H1 (cell line): ENCODE results near the gene IGSF9. TPM values are rescaled to one million over a fixed set of nuclear protein-coding genes. Genes with fewer than 3 reads are reported as not detected.

Experiments
- CTCF ChIA-PET: fragments of 300-600 bp; sonication (Branson Sonifier 250); formaldehyde crosslinking; loops from one replicate; lab custom pipeline; 2021; ENCODE audit not compliant: partially characterized antibody; lab: Charles Lee
- POLR2A ChIA-PET: fragments of 300-600 bp; sonication (Branson Sonifier 250); formaldehyde crosslinking; loops from one replicate; lab custom pipeline; 2021; ENCODE audit warnings: inconsistent platforms; ENCODE audit not compliant: partially characterized antibody; lab: Charles Lee
- DNase-seq, 2 experiments: peaks; one replicate each; pipeline versions ENCODE4 v3.0.0 to v3.0.0-alpha.2; 2010 to 2022; ENCODE audit warnings: low spot score in 2 of 2, low read depth in 1 of 2, mixed read lengths in 1 of 2
- FAIRE-seq: peaks from 2 replicates; lab custom pipeline; 2011; peaks lifted over from hg19 to GRCh38; lab: Jason Lieb, UNC
- H2AFZ ChIP-seq: 2 replicates; pipeline ENCODE4 v1.8.1; 2012; ENCODE audit warnings: low read length, inconsistent platforms
- H2AK5ac ChIP-seq: 2 replicates; pipeline ENCODE4 v1.6.1; 2013; ENCODE audit warnings: low read depth, low read length
- H2BK120ac ChIP-seq: replicated peaks from 2 replicates; pipeline ENCODE3; 2013; ENCODE audit warnings: low read depth, low read length, inconsistent platforms
- H2BK12ac ChIP-seq: 2 replicates; pipeline ENCODE4 v1.6.1; 2013; ENCODE audit warnings: low read depth, low read length
- H2BK15ac ChIP-seq: 2 replicates; pipeline ENCODE4 v1.6.1; 2013; ENCODE audit warnings: low read length
- H2BK20ac ChIP-seq: 2 replicates; pipeline ENCODE4 v1.6.1; 2013; ENCODE audit warnings: low read length
- H2BK5ac ChIP-seq: 2 replicates; pipeline ENCODE4 v1.6.1; 2013; ENCODE audit warnings: low read depth, low read length
- H3K14ac ChIP-seq: 2 replicates; pipeline ENCODE4 v1.6.1; 2013; ENCODE audit warnings: inconsistent platforms; ENCODE audit not compliant: insufficient read length
- H3K18ac ChIP-seq: 2 replicates; pipeline ENCODE4 v1.6.1; 2013; ENCODE audit warnings: low read length; ENCODE audit errors: extremely low read depth
- H3K23ac ChIP-seq: 2 replicates; pipeline ENCODE4 v1.6.1; 2013; ENCODE audit warnings: inconsistent platforms; ENCODE audit not compliant: insufficient read length
- H3K23me2 ChIP-seq: 2 replicates; pipeline ENCODE4 v1.6.1; 2013; ENCODE audit warnings: low read depth, low read length
- H3K27ac ChIP-seq: 2 replicates; pipeline ENCODE4 v1.6.1; 2011; ENCODE audit warnings: low read depth, low read length, inconsistent platforms
- H3K27me3 ChIP-seq, 4 experiments: replicated peaks in 1 of 4; 1 replicate in 1 of 4; 2 replicates in 3 of 4; pipeline versions ENCODE4 v1.6.1 to v1.8.1; 2011 to 2013; ENCODE audit warnings: low read length in 3 of 4, mild to moderate bottlenecking in 3 of 4, inconsistent platforms in 2 of 4, mixed read lengths in 2 of 4, moderate library complexity in 1 of 4; ENCODE audit not compliant: control insufficient read depth in 3 of 4, insufficient read depth in 3 of 4; ENCODE audit errors: extremely low read depth in 1 of 4
- H3K36me3 ChIP-seq, 4 experiments: 2 replicates each; pipeline versions ENCODE4 v1.6.1 to v1.8.1; 2011 to 2013; ENCODE audit warnings: mild to moderate bottlenecking in 4 of 4, low read length in 3 of 4, moderate library complexity in 2 of 4, control low read depth in 1 of 4, inconsistent platforms in 1 of 4; ENCODE audit not compliant: insufficient read depth in 4 of 4, control insufficient read depth in 2 of 4
- H3K4ac ChIP-seq: replicated peaks from 2 replicates; pipeline ENCODE3; 2013; ENCODE audit warnings: low read length, low read depth, mixed read lengths, inconsistent platforms; ENCODE audit not compliant: insufficient read length
- H3K4me1 ChIP-seq, 4 experiments: replicated peaks in 1 of 4; 1 replicate in 1 of 4; 2 replicates in 3 of 4; pipeline versions ENCODE4 v1.6.1 to v1.8.1; 2011 to 2013; ENCODE audit warnings: low read length in 3 of 4, inconsistent platforms in 2 of 4, mixed read lengths in 1 of 4; ENCODE audit not compliant: insufficient read depth in 4 of 4, control insufficient read depth in 3 of 4
- H3K4me2 ChIP-seq, 2 experiments: 2 replicates each; pipeline versions ENCODE4 v1.6.1 to v1.8.1; 2011 to 2013; ENCODE audit warnings: low read depth in 2 of 2, low read length in 2 of 2, control low read depth in 1 of 2, inconsistent platforms in 1 of 2, mild to moderate bottlenecking in 1 of 2; ENCODE audit not compliant: insufficient read depth in 1 of 2
- H3K4me3 ChIP-seq, 4 experiments: fragments of 200-600, 300-600 bp in 1 of 4; sonication (generic), shearing (Covaris generic), sonication (Bioruptor Twin) in 1 of 4; 2 replicates each; pipeline versions ENCODE4 v1.5.1 to v1.8.1; 2011 to 2016; ENCODE audit warnings: low read length in 4 of 4, low read depth in 3 of 4, control low read depth in 2 of 4, inconsistent platforms in 2 of 4, mild to moderate bottlenecking in 2 of 4, mixed read lengths in 1 of 4, moderate library complexity in 1 of 4; ENCODE audit not compliant: insufficient read depth in 2 of 4; ENCODE audit errors: extremely low read depth in 1 of 4
- H3K56ac ChIP-seq: replicated peaks from 2 replicates; pipeline ENCODE3; 2013; ENCODE audit warnings: low read depth, mild to moderate bottlenecking, mixed read lengths, low read length, inconsistent platforms; ENCODE audit not compliant: insufficient read length
- H3K79me1 ChIP-seq: 2 replicates; pipeline ENCODE4 v1.6.1; 2013; ENCODE audit warnings: low read depth, low read length, control low read depth
- H3K79me2 ChIP-seq, 2 experiments: 2 replicates each; pipeline versions ENCODE4 v1.6.1 to v1.8.1; 2012 to 2013; ENCODE audit warnings: low read length in 2 of 2, mild to moderate bottlenecking in 2 of 2, inconsistent platforms in 1 of 2; ENCODE audit not compliant: insufficient read depth in 2 of 2, control insufficient read depth in 1 of 2
- H3K9ac ChIP-seq, 4 experiments: replicated peaks in 1 of 4; 1 replicate in 1 of 4; 2 replicates in 3 of 4; pipeline versions ENCODE4 v1.6.1 to v1.8.1; 2011 to 2013; ENCODE audit warnings: low read depth in 3 of 4, low read length in 3 of 4, control low read depth in 2 of 4, mild to moderate bottlenecking in 2 of 4, moderate library complexity in 2 of 4, inconsistent platforms in 1 of 4; ENCODE audit errors: extremely low read depth in 1 of 4
- H3K9me3 ChIP-seq, 2 experiments: 2 replicates each; pipeline versions ENCODE4 v1.6.1 to v1.8.1; 2012 to 2013; ENCODE audit warnings: mild to moderate bottlenecking in 2 of 2, moderate library complexity in 2 of 2, control low read depth in 1 of 2, inconsistent platforms in 1 of 2, low read depth in 1 of 2, low read length in 1 of 2, mixed read lengths in 1 of 2; ENCODE audit not compliant: insufficient read depth in 2 of 2
- H4K20me1 ChIP-seq, 2 experiments: replicated peaks in 1 of 2; 2 replicates each; pipeline versions ENCODE3 to v1.8.1; 2011 to 2013; ENCODE audit warnings: inconsistent platforms in 2 of 2, low read length in 2 of 2, mild to moderate bottlenecking in 1 of 2; ENCODE audit not compliant: insufficient read depth in 2 of 2, control insufficient read depth in 1 of 2
- H4K5ac ChIP-seq: 2 replicates; pipeline ENCODE4 v1.6.1; 2013; ENCODE audit warnings: low read length, low read depth, mixed read lengths, inconsistent platforms; ENCODE audit not compliant: insufficient read length
- H4K8ac ChIP-seq: 2 replicates; pipeline ENCODE4 v1.8.0; 2013; ENCODE audit warnings: mild to moderate bottlenecking, moderate library complexity, low read length, inconsistent platforms; ENCODE audit not compliant: insufficient read depth; ENCODE audit errors: extremely low read depth
- H4K91ac ChIP-seq: replicated peaks from 2 replicates; pipeline ENCODE3; 2013; ENCODE audit warnings: low read length, mixed read lengths, inconsistent platforms; ENCODE audit not compliant: insufficient read length
- CTCF ChIP-seq, 3 experiments: IDR thresholded peaks; 1 replicate in 2 of 3; 2 replicates in 1 of 3; pipeline versions ENCODE4 v1.5.1 to v1.6.1; 2011; ENCODE audit warnings: low read length in 3 of 3, mild to moderate bottlenecking in 3 of 3, inconsistent platforms in 2 of 3, low read depth in 1 of 3, moderate library complexity in 1 of 3; ENCODE audit not compliant: insufficient read depth in 1 of 3; ENCODE audit errors: control extremely low read depth in 1 of 3
- HDAC6 ChIP-seq: IDR thresholded peaks from one replicate; pipeline ENCODE4 v1.7.1; 2012; ENCODE audit warnings: low read depth, mild to moderate bottlenecking, inconsistent platforms, low read length, moderate library complexity
- SAP30 ChIP-seq: fragments of 300-600 bp; sonication (generic); IDR thresholded peaks from 2 replicates; pipeline ENCODE4 v1.7.1; 2012; ENCODE audit warnings: low read length, moderate library complexity, mild to moderate bottlenecking, inconsistent platforms; ENCODE audit not compliant: insufficient read depth, insufficient replicate concordance
- TAF7 ChIP-seq: optimal IDR thresholded peaks from 2 replicates; pipeline ENCODE3; 2011; ENCODE audit warnings: low read depth, mild to moderate bottlenecking, inconsistent platforms, low read length, moderate library complexity, borderline replicate concordance
- TBP ChIP-seq: IDR thresholded peaks from 2 replicates; pipeline ENCODE4 v1.6.1; 2011; ENCODE audit warnings: low read depth, low read length, improper control_type of control experiment
- WGBS, 2 experiments: shearing (Covaris generic) in 1 of 2; methylation state at CpG; one replicate each; pipeline versions ENCODE4 v1.1.6 to v1.1.7; 2013 to 2015; ENCODE audit warnings: low lambda C conversion rate in 2 of 2, mixed read lengths in 2 of 2, inconsistent platforms in 1 of 2, low coverage in 1 of 2, missing lambda C conversion rate in 1 of 2; ENCODE audit not compliant: insufficient replicate concordance in 2 of 2, insufficient coverage in 1 of 2, insufficient read length in 1 of 2; ENCODE audit errors: extremely low coverage in 1 of 2, missing lambda C conversion rate in 1 of 2; 5-methylcytosine and 5-hydroxymethylcytosine counted together
- polyA plus RNA-seq, 7 experiments: library from polyadenylated mRNA; depleted of rRNA in 3 of 7; stranded (reverse) in 5 of 7; unstranded in 2 of 7; fragments of >200 nt in 5 of 7; fragments of 200-250 nt in 2 of 7; gene quantifications; 1 replicate in 5 of 7; 2 replicates in 1 of 7; 4 replicates in 1 of 7; pipeline versions ENCODE4 v1.2.1 to v1.2.3, GENCODE V29; 2011 to 2013; ENCODE audit warnings: missing spikeins in 2 of 7, mixed read lengths in 2 of 7
- total RNA-seq: library from RNA; stranded (reverse); fragmentation: NEBNext Ultra II Directional; extraction: Animal tissue kit (Norgen Biotek cat#: 25700); gene quantifications from 2 replicates; pipeline ENCODE4 v1.2.1, GENCODE V29; 2021

Gene IGSF9
- total and polyA plus RNA-seq, 2 of the 8 experiments (the other 6 are each of a cell fraction or from before 2014, with no cell fraction given) = 10.9 to 28.1 TPM

DNA sequence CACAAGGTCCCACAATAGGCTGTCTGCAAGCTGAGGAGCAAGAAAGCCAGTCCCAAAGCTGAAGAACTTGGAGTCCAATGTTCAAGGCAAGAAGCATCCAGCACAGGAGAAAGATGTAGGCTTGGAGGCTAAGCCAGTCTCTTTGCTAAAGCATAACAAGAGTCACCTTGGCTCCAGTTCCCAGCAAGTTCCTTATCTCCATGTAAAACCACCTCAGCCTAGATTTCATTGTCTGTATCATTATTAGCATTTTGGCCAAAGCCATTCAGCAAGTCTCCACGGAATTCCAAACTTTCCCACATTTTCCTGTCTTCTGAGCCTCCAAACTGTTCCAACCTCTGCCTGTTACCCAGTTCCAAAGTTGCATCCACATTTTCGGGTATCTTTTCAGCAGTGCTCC, 49.5 kb upstream of the IGSF9 start:
- H3K4me3 ChIP-seq = no peak overlapping the region
- no peak overlapping the region for H2BK20ac ChIP-seq
- no peak for FAIRE-seq
- H3K4me1 ChIP-seq = no peaks in the 10 kb centered on the region
- no peak overlapping the region for H4K8ac ChIP-seq
- H2BK120ac ChIP-seq = no peak overlapping the region
- CTCF ChIA-PET = interaction anchor here (8.9 kb wide), 1 partner anchor 10 kb away, joined by 98 read pairs; no protein-coding TSS in a partner anchor
- H3K9ac ChIP-seq = no peak overlapping the region
- no peak overlapping the region for H2AFZ ChIP-seq
- 88% methylated on average over 2 of the region's 2 CpGs; no CpG with 5 or more reads in 1 of the 2 experiments for WGBS, 2 experiments
- H2BK15ac ChIP-seq = no peak overlapping the region
- no peak overlapping the region for H2AK5ac ChIP-seq
- H4K5ac ChIP-seq = no peak overlapping the region
- no peak overlapping the region for H3K4ac ChIP-seq
- H3K36me3 ChIP-seq = no peaks in the 10 kb centered on the region
- no peak overlapping the region for H3K18ac ChIP-seq
- TF ChIP-seq TAF7 (no peak), HDAC6 (no peak), SAP30 (no peak), TBP (no peak), CTCF (IDR thresholded peaks at IDR 0.05; ENCODE audit: control extremely low read depth in 1 of 3, insufficient read depth in 1 of 3, low read depth in 1 of 3, low read length in 3 of 3) (no peak)
- TF ChIP-seq, all 59 proteins: peak for 0
- H3K56ac ChIP-seq = no peak overlapping the region
- no peak overlapping the region for H2BK12ac ChIP-seq
- H3K14ac ChIP-seq = no peak overlapping the region
- no peaks in the 10 kb centered on the region for H3K27me3 ChIP-seq
- H3K23ac ChIP-seq = no peak overlapping the region
- no peaks in the 10 kb centered on the region for H3K23me2 ChIP-seq
- H3K27ac ChIP-seq = no peak overlapping the region
- H2BK5ac ChIP-seq = no peak overlapping the region
- H4K91ac ChIP-seq = no peak overlapping the region
- no peak for DNase-seq
- H3K79me2 ChIP-seq = no peaks in the 10 kb centered on the region
- H3K9me3 ChIP-seq = no peaks in the 10 kb centered on the region
- POLR2A ChIA-PET = no interaction called here
- no peaks in the 10 kb centered on the region for H3K79me1 ChIP-seq
- H3K4me2 ChIP-seq = no peak overlapping the region
- no peaks in the 10 kb centered on the region for H4K20me1 ChIP-seq
